SH-SY5Y (cell line): ENCODE results near the gene TBC1D14.

Experiments
- GATA2 ChIP-seq: IDR thresholded peaks from 2 replicates; pipeline ENCODE4 v1.6.1; 2011; ENCODE audit warnings: mild to moderate bottlenecking, low read depth, low read length
- GATA3 ChIP-seq: IDR thresholded peaks from 2 replicates; pipeline ENCODE4 v1.6.1; 2011; ENCODE audit warnings: low read depth, mild to moderate bottlenecking, low read length, moderate library complexity

GRCh38 chr4:6923507-6923906, 13.9 kb downstream of the TBC1D14 start:
- TF ChIP-seq GATA2 (no peak), GATA3 (no peak)
